ENCODE results near the gene RIC8B.

DNA sequence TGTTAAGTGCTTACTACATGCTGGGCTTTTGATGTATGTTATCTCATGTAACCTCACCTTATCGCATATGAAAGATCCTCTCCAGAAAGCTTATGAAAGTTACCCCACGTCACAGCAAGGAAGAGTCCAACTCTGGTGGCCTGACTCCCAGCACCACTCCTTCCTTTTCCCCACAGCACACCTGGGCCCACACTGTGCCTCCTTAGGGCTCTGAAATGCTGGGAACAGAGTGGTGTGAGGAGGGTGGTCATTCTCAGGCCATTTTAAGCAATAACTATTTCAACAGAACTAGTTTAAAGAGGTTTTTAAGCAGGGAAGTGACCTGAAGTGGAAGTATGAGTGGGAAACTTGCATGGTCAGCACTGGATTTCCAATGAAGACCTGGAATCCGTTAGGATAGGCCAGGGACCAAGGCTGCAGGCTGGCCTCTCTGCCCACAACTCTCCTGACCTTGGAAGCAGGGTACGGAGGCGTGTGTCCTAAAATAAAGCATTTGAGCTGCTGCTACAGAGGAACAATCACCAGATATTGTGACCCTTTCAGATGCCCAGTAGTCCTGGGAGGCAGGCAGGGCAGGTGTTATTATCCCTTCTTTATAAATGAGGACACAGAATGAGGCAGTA, 114.0 kb downstream of the RIC8B start:
- no peak for TF ChIP-seq CTCF (IDR thresholded peaks at IDR 0.05; ENCODE audit: low read length)
- TF ChIP-seq EZH2 (optimal IDR thresholded peaks at IDR 0.05; ENCODE audit: low read depth, low read length) = no peak

Data from MM.1S (cell line).